HEK293 (cell line): ENCODE results near the gene AEN.

ENCODE experiments used
- CTCF ChIA-PET: fragments of 350-600 bp; formaldehyde crosslinking; extraction: SDS; loops from one replicate; lab custom pipeline; 2021; ENCODE audit warnings: antibody characterized with exemption; lab: Yijun Ruan, JAX
- POLR2A ChIA-PET: fragments of 300-600 bp; formaldehyde crosslinking; extraction: SDS; loops from one replicate; lab custom pipeline; 2020; ENCODE audit warnings: antibody characterized with exemption, inconsistent platforms; lab: Yijun Ruan, JAX
- H3K27ac ChIP-seq: fragments of 200-500 bp; sonication (Bioruptor generic); 2 replicates; pipeline ENCODE4 v1.5.1; 2014; ENCODE audit warnings: low read depth, low read length, control low read depth, inconsistent platforms; ENCODE audit errors: extremely low read depth
- H3K36me3 ChIP-seq, 2 experiments: fragments of 200-500 bp in 1 of 2; sonication (Bioruptor generic) in 1 of 2; 1 replicate in 1 of 2; 2 replicates in 1 of 2; pipeline ENCODE4 v1.5.1; 2014 to 2017; ENCODE audit warnings: inconsistent platforms in 2 of 2, low read length in 2 of 2; ENCODE audit not compliant: control insufficient read depth in 2 of 2, insufficient read depth in 1 of 2
- H3K4me1 ChIP-seq: fragments of 200-500 bp; sonication (Bioruptor generic); 2 replicates; pipeline ENCODE4 v1.5.1; 2014; ENCODE audit warnings: mild to moderate bottlenecking, low read length, inconsistent platforms; ENCODE audit not compliant: control insufficient read depth, insufficient read depth
- H3K4me3 ChIP-seq: 2 replicates; pipeline ENCODE4 v1.5.1; 2011; ENCODE audit warnings: low read depth, mild to moderate bottlenecking, control low read depth, low read length, moderate library complexity
- H3K9me3 ChIP-seq: fragments of 200-500 bp; sonication (Bioruptor generic); 2 replicates; pipeline ENCODE4 v1.5.1; 2014; ENCODE audit warnings: low read depth, low read length, inconsistent platforms; ENCODE audit not compliant: control insufficient read depth, insufficient read depth
- PRDM6 ChIP-seq: fragments of 450-650 bp; formaldehyde crosslinking; IDR thresholded peaks from 2 replicates; pipeline ENCODE4 v1.5.1; 2017; ENCODE audit warnings: missing biosample characterization, missing genetic modification characterization
- SP7 ChIP-seq: fragments of 450-650 bp; formaldehyde crosslinking; IDR thresholded peaks from 2 replicates; pipeline ENCODE4 v1.5.1; 2016; ENCODE audit warnings: missing biosample characterization, missing genetic modification characterization
- TSHZ1 ChIP-seq: fragments of 450-650 bp; formaldehyde crosslinking; IDR thresholded peaks from 2 replicates; pipeline ENCODE4 v1.5.1; 2016; ENCODE audit warnings: missing biosample characterization, missing genetic modification characterization, borderline replicate concordance
- ZBTB11 ChIP-seq: fragments of 450-650 bp; formaldehyde crosslinking; conservative IDR thresholded peaks from 2 replicates; pipeline ENCODE4 v1.5.1; 2016; ENCODE audit warnings: low read depth, missing biosample characterization, missing genetic modification characterization
- ZEB2 ChIP-seq: fragments of 450-650 bp; formaldehyde crosslinking; IDR thresholded peaks from 2 replicates; pipeline ENCODE4 v1.5.1; 2016; ENCODE audit warnings: missing biosample characterization, missing genetic modification characterization
- ZFP41 ChIP-seq: fragments of 450-650 bp; formaldehyde crosslinking; IDR thresholded peaks from 2 replicates; pipeline ENCODE4 v1.5.1; 2016; ENCODE audit warnings: missing biosample characterization, missing genetic modification characterization, borderline replicate concordance
- ZNF155 ChIP-seq: fragments of 450-650 bp; formaldehyde crosslinking; IDR thresholded peaks from 2 replicates; pipeline ENCODE4 v1.5.1; 2016; ENCODE audit warnings: missing biosample characterization, missing genetic modification characterization
- ZNF24 ChIP-seq: fragments of 450-650 bp; formaldehyde crosslinking; IDR thresholded peaks from 2 replicates; pipeline ENCODE4 v1.5.1; 2016; ENCODE audit warnings: missing biosample characterization, missing genetic modification characterization
- ZNF280C ChIP-seq: fragments of 450-650 bp; formaldehyde crosslinking; IDR thresholded peaks from 2 replicates; pipeline ENCODE4 v1.5.1; 2016; ENCODE audit warnings: missing biosample characterization, missing genetic modification characterization
- ZNF302 ChIP-seq: fragments of 450-650 bp; formaldehyde crosslinking; IDR thresholded peaks from 2 replicates; pipeline ENCODE4 v1.5.1; 2016; ENCODE audit warnings: missing biosample characterization, missing genetic modification characterization, low read depth
- ZNF350 ChIP-seq: fragments of 450-650 bp; formaldehyde crosslinking; IDR thresholded peaks from 2 replicates; pipeline ENCODE4 v1.5.0; 2017; ENCODE audit warnings: missing biosample characterization, mild to moderate bottlenecking, missing genetic modification characterization
- ZNF366 ChIP-seq: fragments of 450-650 bp; formaldehyde crosslinking; conservative IDR thresholded peaks from 2 replicates; pipeline ENCODE4 v1.5.1; 2016; ENCODE audit warnings: missing biosample characterization, missing genetic modification characterization
- ZNF37A ChIP-seq: fragments of 450-650 bp; IDR thresholded peaks from 2 replicates; pipeline ENCODE4 v1.5.1; 2018; ENCODE audit warnings: missing biosample characterization, missing genetic modification characterization
- ZNF433 ChIP-seq: fragments of 450-650 bp; formaldehyde crosslinking; IDR thresholded peaks from 2 replicates; pipeline ENCODE4 v1.5.1; 2016; ENCODE audit warnings: missing biosample characterization, missing genetic modification characterization, low read depth
- ZNF48 ChIP-seq: fragments of 450-650 bp; formaldehyde crosslinking; IDR thresholded peaks from 2 replicates; pipeline ENCODE4 v1.5.1; 2016; ENCODE audit warnings: missing biosample characterization, missing genetic modification characterization
- ZNF561 ChIP-seq: fragments of 450-650 bp; IDR thresholded peaks from 2 replicates; pipeline ENCODE4 v1.5.1; 2018; ENCODE audit warnings: missing biosample characterization, missing genetic modification characterization, borderline replicate concordance
- ZNF623 ChIP-seq: fragments of 450-650 bp; formaldehyde crosslinking; IDR thresholded peaks from 2 replicates; pipeline ENCODE4 v1.5.1; 2016; ENCODE audit warnings: missing biosample characterization, missing genetic modification characterization
- ZNF639 ChIP-seq: fragments of 450-650 bp; formaldehyde crosslinking; IDR thresholded peaks from 2 replicates; pipeline ENCODE4 v1.5.1; 2016; ENCODE audit warnings: missing biosample characterization, missing genetic modification characterization
- ZNF645 ChIP-seq: fragments of 450-650 bp; formaldehyde crosslinking; IDR thresholded peaks from 2 replicates; pipeline ENCODE4; 2016; ENCODE audit warnings: missing biosample characterization, missing genetic modification characterization
- ZNF768 ChIP-seq: fragments of 450-650 bp; formaldehyde crosslinking; IDR thresholded peaks from 2 replicates; pipeline ENCODE4 v1.5.1; 2018; ENCODE audit warnings: missing biosample characterization, mild to moderate bottlenecking, missing genetic modification characterization
- ZSCAN5A ChIP-seq: fragments of 450-650 bp; formaldehyde crosslinking; IDR thresholded peaks from 2 replicates; pipeline ENCODE4 v1.5.1; 2016; ENCODE audit warnings: missing biosample characterization, missing genetic modification characterization

Gene AEN

GRCh38 chr15:88678755-88679154 is 57.6 kb downstream of the AEN start (continued):
- TF ChIP-seq ZNF350 (tag by site-specific recombination) (no peak), ZNF48 (no peak), ZNF155 (tag by site-specific recombination) (no peak)

- Histone ChIP-seq H3K4me1 (no peaks in the 10 kb centered on the region), H3K27ac (no peak overlapping the region), H3K36me3 (no peaks in the 10 kb centered on the region), H3K4me3 (no peak overlapping the region), H3K9me3 (no peaks in the 10 kb centered on the region)
- POLR2A ChIA-PET: no interaction called here
- CTCF ChIA-PET: interaction anchor here (0.6 to 1.0 kb wide), 3 partner anchors 21 to 320 kb away, joined by 3 read pairs; no protein-coding TSS in a partner anchor
- TF ChIP-seq ZNF639 (tag by site-specific recombination): no peak
- TF ChIP-seq ZFP41: no peak
- TF ChIP-seq ZNF433 (tag by site-specific recombination): no peak
- TF ChIP-seq TSHZ1 (tag by site-specific recombination): no peak
- no peak for TF ChIP-seq ZNF302 (tag by site-specific recombination)
- no peak for TF ChIP-seq SP7
- TF ChIP-seq ZNF37A (tag by site-specific recombination): no peak
- TF ChIP-seq ZNF561 (tag by site-specific recombination): no peak
- no peak for TF ChIP-seq ZEB2 (tag by site-specific recombination)
- no peak for TF ChIP-seq ZNF24 (tag by site-specific recombination)
- TF ChIP-seq PRDM6 (tag by site-specific recombination): no peak
- no peak for TF ChIP-seq ZNF768
- TF ChIP-seq ZNF366 (tag by site-specific recombination): no peak
- no peak for TF ChIP-seq ZNF280C (tag by site-specific recombination)
- no peak for TF ChIP-seq ZBTB11
- no peak for TF ChIP-seq ZNF623 (tag by site-specific recombination)
- TF ChIP-seq ZSCAN5A (tag by site-specific recombination): no peak
- no peak for TF ChIP-seq ZNF645 (tag by site-specific recombination)
Measured at GRCh38 chr15:88680241-88681001, 59.3 kb downstream of the AEN start.
